HepG2 (cell line): ENCODE results near the gene VSTM4.

ENCODE experiments used
- EZH2 ChIP-seq: conservative IDR thresholded peaks from 2 replicates; pipeline ENCODE4 v1.6.1; 2012; ENCODE audit warnings: mild to moderate bottlenecking, low read depth, low read length, moderate library complexity
- PHF21A ChIP-seq: sonication (generic); formaldehyde crosslinking; IDR thresholded peaks from 2 replicates; pipeline ENCODE4 v1.5.0; 2020; ENCODE audit warnings: mild to moderate bottlenecking, missing genetic modification reagents

GRCh38 chr10:49008091-49008490 lies 107.2 kb downstream of the VSTM4 start:
- TF ChIP-seq PHF21A (no peak), EZH2 (no peak)
